GM12878 (cell line): ENCODE measurements around the gene BCL2. TPM values are rescaled to one million over a fixed set of nuclear protein-coding genes. Genes with fewer than 3 reads are reported as not detected.

Experiments
- CBX3 ChIP-seq: fragments of 200-600 bp; sonication (generic); IDR thresholded peaks from 2 replicates; pipeline ENCODE4 v1.6.1; 2016; ENCODE audit warnings: low read depth, borderline replicate concordance
- CEBPZ ChIP-seq: fragments of 150-350 bp; IDR thresholded peaks from 2 replicates; pipeline ENCODE4 v1.6.1; 2016; ENCODE audit warnings: low read depth, low read length
- CHD2 ChIP-seq: IDR thresholded peaks from 2 replicates; pipeline ENCODE4 v1.6.1; 2011; ENCODE audit warnings: low read depth, low read length, improper control_type of control experiment, borderline replicate concordance
- E4F1 ChIP-seq: fragments of 450-650 bp; IDR thresholded peaks from 2 replicates; pipeline ENCODE4 v1.6.1; 2018; ENCODE audit warnings: borderline replicate concordance, mild to moderate bottlenecking; ENCODE audit not compliant: partially characterized antibody
- HDAC2 ChIP-seq: fragments of 200-600 bp; sonication (generic); IDR thresholded peaks from 2 replicates; pipeline ENCODE4 v1.6.1; 2017
- HDGF ChIP-seq: fragments of 450-650 bp; IDR thresholded peaks from 2 replicates; pipeline ENCODE4 v1.6.1; 2016; ENCODE audit warnings: antibody characterized with exemption
- HSF1 ChIP-seq: fragments of 150-350 bp; IDR thresholded peaks from 2 replicates; pipeline ENCODE4 v1.6.1; 2014; ENCODE audit warnings: mild to moderate bottlenecking, low read depth, low read length
- IKZF2 ChIP-seq, 2 experiments: fragments of 450-650 bp; IDR thresholded peaks; 2 replicates each; pipeline ENCODE4 v1.6.1; 2017; ENCODE audit warnings: mild to moderate bottlenecking in 2 of 2, moderate library complexity in 2 of 2
- NFXL1 ChIP-seq: fragments of 450-650 bp; IDR thresholded peaks from 2 replicates; pipeline ENCODE4 v1.6.1; 2017; ENCODE audit warnings: antibody characterized with exemption, mild to moderate bottlenecking, borderline replicate concordance
- NR2C1 ChIP-seq: fragments of 450-650 bp; IDR thresholded peaks from 2 replicates; pipeline ENCODE4 v1.6.1; 2017; ENCODE audit warnings: antibody characterized with exemption, mild to moderate bottlenecking, moderate library complexity
- NR2F1 ChIP-seq: fragments of 450-650 bp; conservative IDR thresholded peaks from 2 replicates; pipeline ENCODE4 v1.6.1; 2017; ENCODE audit warnings: mild to moderate bottlenecking
- POLR2AphosphoS2 ChIP-seq: IDR thresholded peaks from 2 replicates; pipeline ENCODE4 v1.6.1; 2011; ENCODE audit warnings: low read depth, mild to moderate bottlenecking, low read length, improper control_type of control experiment, moderate library complexity
- TBL1XR1 ChIP-seq: IDR thresholded peaks from 2 replicates; pipeline ENCODE4 v1.6.1; 2012; ENCODE audit warnings: low read depth, low read length, improper control_type of control experiment
- USF1 ChIP-seq: IDR thresholded peaks from 2 replicates; pipeline ENCODE4 v1.6.1; 2011; ENCODE audit warnings: borderline replicate concordance, low read depth, mild to moderate bottlenecking, moderate library complexity, mixed read lengths, low read length; ENCODE audit not compliant: insufficient read depth; ENCODE audit errors: extremely low read length
- ZNF217 ChIP-seq: fragments of 450-650 bp; IDR thresholded peaks from 2 replicates; pipeline ENCODE4 v1.6.1; 2017; ENCODE audit warnings: antibody characterized with exemption, mild to moderate bottlenecking
- ZNF592 ChIP-seq: fragments of 450-650 bp; IDR thresholded peaks from 2 replicates; pipeline ENCODE4 v1.6.1; 2017; ENCODE audit warnings: mild to moderate bottlenecking, moderate library complexity
- polyA plus RNA-seq, 11 experiments: library from polyadenylated mRNA; depleted of rRNA in 4 of 11; unstranded in 6 of 11; stranded (reverse) in 5 of 11; fragments of >200 nt; fragmentation: Nextera tagmentation in 4 of 11; fragmentation: Illumina TruSeq in 1 of 11; extraction: Ambion mirVana in 4 of 11; extraction: Trizol in 1 of 11; gene quantifications; 1 replicate in 1 of 11; 2 replicates in 10 of 11; pipeline versions ENCODE4 v1.2.1 to v1.2.3, GENCODE V29; 2011 to 2016; ENCODE audit warnings: inconsistent platforms in 2 of 11, missing spikeins in 2 of 11, low read depth in 1 of 11
- total RNA-seq, 4 experiments: library from RNA; depleted of rRNA in 3 of 4; stranded (reverse); fragments of >200 nt in 3 of 4; fragmentation: Illumina TruSeq in 1 of 4; extraction: Trizol in 1 of 4; gene quantifications; 2 replicates each; pipeline versions ENCODE4 v1.2.1 to v1.2.3, GENCODE V29; 2013 to 2021

BCL2 gene
- total and polyA plus RNA-seq, 10 of the 15 experiments (the other 5 are each of a cell fraction or from before 2014, with no cell fraction given): 4.1 to 47.8 (median 19.3) TPM

GRCh38 chr18:63158676-63159291, 160.8 kb downstream of the BCL2 start (continued):
- TF ChIP-seq CEBPZ (no peak), POLR2AphosphoS2 (peak; percentile 80; the same call in 1 of the 2 replicates), IKZF2 (IDR thresholded peaks at IDR 0.05) (no peak), CHD2 (peak; percentile 65; the same call in 1 of the 2 replicates), NR2C1 (no peak), ZNF217 (no peak), NFXL1 (no peak), TBL1XR1 (peak; percentile 89; the same call in 1 of the 2 replicates), HDGF (no peak; the same call in 1 of the 2 replicates), E4F1 (no peak), CBX3 (no peak), HSF1 (no peak), ZNF592 (no peak), NR2F1 (no peak), USF1 (no peak), HDAC2 (0 out of 2 replicates have a peak, but pooled peaks have one; percentile 47)
